ENCODE results near the gene SARM1.

The SARM1 gene

DNA sequence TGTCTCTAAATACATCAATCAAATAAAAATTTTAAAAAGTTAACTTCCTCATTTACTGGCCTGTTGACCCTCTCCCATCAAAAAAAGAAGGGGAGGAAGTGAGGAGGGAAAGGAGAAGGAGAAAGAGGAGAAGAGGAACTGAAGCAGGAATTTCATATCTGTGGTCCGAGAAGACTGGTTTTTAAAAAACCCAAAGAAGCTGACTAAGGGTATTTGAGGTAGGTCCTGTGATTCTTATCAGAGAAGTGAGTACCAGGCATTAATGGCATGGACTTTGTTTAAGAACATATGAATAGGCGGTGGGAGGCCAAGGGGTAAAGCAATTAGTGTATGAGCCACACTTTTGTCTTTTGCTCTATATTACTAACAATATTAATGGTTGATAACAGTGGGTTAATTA, 32.5 kb downstream of the SARM1 start:
- TF ChIP-seq, protein P1, sequence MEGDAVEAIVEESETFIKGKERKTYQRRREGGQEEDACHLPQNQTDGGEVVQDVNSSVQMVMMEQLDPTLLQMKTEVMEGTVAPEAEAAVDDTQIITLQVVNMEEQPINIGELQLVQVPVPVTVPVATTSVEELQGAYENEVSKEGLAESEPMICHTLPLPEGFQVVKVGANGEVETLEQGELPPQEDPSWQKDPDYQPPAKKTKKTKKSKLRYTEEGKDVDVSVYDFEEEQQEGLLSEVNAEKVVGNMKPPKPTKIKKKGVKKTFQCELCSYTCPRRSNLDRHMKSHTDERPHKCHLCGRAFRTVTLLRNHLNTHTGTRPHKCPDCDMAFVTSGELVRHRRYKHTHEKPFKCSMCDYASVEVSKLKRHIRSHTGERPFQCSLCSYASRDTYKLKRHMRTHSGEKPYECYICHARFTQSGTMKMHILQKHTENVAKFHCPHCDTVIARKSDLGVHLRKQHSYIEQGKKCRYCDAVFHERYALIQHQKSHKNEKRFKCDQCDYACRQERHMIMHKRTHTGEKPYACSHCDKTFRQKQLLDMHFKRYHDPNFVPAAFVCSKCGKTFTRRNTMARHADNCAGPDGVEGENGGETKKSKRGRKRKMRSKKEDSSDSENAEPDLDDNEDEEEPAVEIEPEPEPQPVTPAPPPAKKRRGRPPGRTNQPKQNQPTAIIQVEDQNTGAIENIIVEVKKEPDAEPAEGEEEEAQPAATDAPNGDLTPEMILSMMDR (IDR thresholded peaks at IDR 0.05; ENCODE audit: extremely low read depth, missing control alignments): no peak
- DNase-seq (ENCODE audit: low spot score): no peak

DNA sequence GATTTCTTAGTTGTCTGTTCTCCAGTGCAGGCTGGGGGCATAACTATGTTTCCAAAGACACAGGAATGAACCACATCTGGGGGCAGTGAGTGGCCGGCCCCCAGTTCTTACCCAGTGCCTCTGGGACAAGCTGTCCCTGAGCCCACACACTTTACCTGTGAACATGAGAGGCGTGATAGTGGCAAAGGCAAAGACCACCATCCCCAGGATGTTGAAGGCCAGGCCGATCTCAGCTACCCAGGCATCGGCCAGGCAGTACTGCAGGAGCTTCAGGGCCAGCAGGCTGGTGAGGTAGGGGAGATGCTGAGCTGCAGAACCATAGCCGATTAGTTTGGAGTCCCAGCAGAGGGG, 32.9 kb downstream of the SARM1 start:
- no peak for DNase-seq (ENCODE audit: low spot score)
- TF ChIP-seq, protein P1 (IDR thresholded peaks at IDR 0.05; ENCODE audit: extremely low read depth, missing control alignments): no peak

DNA sequence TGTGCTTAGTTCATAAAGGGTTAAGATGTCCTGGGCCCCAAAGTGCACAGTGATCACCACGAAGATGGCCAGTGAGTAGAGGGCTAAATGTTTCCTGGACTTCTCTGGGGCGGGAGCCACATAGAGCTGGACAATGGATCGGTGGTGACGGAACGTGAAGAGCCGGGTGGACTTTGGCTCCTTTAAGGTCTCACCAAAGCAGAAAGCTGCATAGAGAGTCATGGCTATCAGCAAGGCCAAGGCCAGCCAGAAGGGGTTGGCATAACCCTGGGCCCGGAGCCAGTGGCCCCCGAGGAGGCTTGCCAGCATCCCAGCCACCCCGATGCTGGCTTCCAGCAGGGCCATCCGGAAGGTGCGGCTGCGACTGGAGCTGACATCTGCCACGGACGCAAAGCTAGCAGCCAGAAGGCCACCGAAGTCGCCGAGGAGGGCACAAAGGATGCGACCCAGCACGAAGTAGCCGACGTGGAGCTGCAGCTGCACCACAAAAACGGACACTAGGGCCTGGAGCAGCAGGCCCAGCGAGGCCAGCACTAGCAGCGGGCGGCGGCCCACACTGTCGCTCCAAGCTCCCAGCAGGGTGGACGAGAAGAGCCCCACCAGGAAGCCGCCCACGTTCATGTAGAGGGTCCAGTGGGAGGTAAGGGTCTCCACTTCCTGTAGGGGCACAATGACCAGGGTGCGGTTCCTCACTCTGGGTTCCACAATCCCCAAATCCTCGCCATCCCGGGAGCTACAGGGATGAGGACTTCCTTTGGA, 33.5 kb downstream of the SARM1 start:
- DNase-seq (ENCODE audit: low spot score): no peak
- TF ChIP-seq, protein P1 (IDR thresholded peaks at IDR 0.05; ENCODE audit: extremely low read depth, missing control alignments): no peak

DNA sequence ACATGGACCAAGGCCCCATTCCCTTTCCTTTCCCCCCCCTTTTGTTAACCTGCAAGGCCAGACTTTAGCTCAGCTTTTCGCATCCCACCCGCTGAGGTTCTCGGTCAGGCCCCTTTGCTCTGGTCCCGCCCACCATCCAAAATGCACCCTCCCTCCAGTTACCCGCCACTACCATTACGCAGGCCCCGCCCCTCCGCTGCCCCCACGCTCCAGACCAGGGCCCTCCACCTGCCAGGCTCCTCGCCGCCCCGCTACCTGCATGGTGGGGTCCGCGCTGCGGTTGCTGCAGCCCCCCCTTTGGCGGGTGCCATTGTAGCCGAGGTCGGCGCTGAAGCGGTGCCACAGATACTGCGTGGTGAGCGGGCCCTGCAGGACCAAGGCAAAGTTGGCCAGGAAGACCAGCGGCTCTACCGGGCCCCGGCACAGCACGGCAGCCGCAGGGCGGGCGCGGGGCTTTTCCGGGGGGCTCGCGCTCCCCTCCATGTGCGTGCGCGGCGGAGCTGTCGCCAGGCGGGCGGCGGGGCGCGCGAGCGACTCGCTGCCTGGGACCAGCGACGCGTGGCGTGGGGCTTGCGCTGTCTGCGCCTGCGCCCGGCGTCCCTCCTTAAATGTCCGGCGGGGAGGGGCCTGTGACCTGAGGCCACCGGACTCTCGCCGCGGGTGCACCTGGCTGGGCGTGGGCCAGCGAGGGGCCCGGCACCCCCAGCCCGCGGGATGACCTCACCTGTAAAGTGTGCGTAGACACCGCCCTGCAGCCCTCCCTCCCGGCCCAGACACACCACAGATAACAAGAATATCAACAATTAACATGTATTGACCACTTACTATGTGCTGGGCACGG, 34.4 kb downstream of the SARM1 start, which contains the start of gene SLC46A1:
Gene SLC46A1, minus strand, starts transcription at position 581 of the 841 bp plus-strand sequence. Its CDS starts 98 bp downstream, at position 483.
- TF ChIP-seq, protein P1 (IDR thresholded peaks at IDR 0.05; ENCODE audit: extremely low read depth, missing control alignments): no peak
- DNase-seq (ENCODE audit: low spot score): peak; percentile 89

DNA sequence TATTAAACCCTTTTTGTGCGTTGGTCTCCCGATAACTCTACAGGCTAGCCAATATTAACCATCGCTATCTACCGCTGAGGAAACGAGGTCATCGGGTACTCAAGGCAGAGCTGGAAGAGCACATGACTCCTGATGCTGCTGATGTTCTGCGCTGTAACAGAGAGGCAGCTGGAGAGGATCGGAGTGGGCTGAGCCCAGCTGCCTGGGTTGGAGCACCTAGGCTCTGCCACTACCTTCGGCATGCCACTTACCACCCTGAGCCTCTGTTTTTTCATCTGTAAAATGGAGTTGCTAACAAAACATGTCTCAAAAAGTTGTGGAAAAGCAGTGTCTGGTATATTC, 35.0 kb downstream of the SARM1 start:
- TF ChIP-seq, protein P1 (IDR thresholded peaks at IDR 0.05; ENCODE audit: extremely low read depth, missing control alignments): no peak
- DNase-seq (ENCODE audit: low spot score): no peak

DNA sequence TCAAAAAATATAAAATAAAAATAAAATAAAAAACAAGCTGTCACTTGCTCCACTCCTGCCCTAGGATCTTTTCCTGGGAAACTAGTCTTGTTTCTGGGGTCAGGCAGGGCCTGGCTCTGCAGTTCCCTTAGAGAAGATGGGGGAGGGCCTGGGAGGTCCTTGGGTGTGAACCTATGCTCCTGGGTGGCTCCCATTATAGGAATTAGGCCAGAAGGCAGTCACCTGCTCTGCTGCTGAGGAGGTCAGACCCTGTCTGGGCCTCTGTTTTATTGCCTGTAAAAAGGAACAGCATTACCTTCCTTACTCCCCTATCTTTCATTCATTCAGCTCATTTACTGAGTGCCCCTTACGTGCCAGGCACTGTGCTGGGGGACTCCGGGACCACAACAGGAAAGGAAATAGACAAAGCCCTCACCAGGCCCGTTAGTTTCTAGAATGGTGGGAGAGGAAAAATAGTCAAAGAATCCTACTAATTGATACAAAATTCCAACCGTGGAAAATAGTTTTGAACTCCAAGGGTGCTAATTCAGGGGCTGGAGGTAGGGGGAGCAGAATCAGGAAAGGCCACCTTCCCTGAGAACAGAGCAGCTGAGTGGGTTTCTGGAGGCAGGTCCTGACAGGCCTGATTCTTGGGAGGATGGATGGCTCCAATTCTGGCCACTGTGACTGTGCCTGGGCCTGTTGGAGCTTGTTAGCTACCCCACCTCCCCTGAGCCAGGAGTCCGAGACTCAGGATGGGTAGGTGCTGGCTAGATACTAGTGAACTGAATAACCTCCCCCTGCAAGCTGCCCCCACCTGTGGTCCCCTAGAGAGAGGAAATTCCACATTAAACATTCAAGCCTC, 35.9 kb downstream of the SARM1 start:
- DNase-seq (ENCODE audit: low spot score): no peak
- TF ChIP-seq, protein P1 (IDR thresholded peaks at IDR 0.05; ENCODE audit: extremely low read depth, missing control alignments): no peak

All from GM20000 (cell line).